Osteoblast (primary cell): ENCODE results near the gene CHI3L2. TPM values are rescaled to one million over a fixed set of nuclear protein-coding genes. Genes with fewer than 3 reads are reported as not detected.

ENCODE experiments used
- DNase-seq: peaks from one replicate; pipeline ENCODE4 v3.0.0; 2011; ENCODE audit warnings: low spot score, mixed read lengths; ENCODE audit not compliant: insufficient read length; ENCODE audit errors: missing footprints
- H2AFZ ChIP-seq: 2 replicates; pipeline ENCODE4 v1.6.0; 2011; ENCODE audit warnings: mild to moderate bottlenecking, low read length
- H3K27ac ChIP-seq: 2 replicates; pipeline ENCODE4 v1.5.1; 2011; ENCODE audit warnings: mild to moderate bottlenecking, low read depth, low read length, moderate library complexity
- H3K27me3 ChIP-seq: 2 replicates; pipeline ENCODE4 v1.6.0; 2012; ENCODE audit warnings: mild to moderate bottlenecking, control low read depth, inconsistent platforms, low read length, moderate library complexity; ENCODE audit not compliant: insufficient read depth
- H3K36me3 ChIP-seq: 2 replicates; pipeline ENCODE4 v1.5.1; 2011; ENCODE audit warnings: mild to moderate bottlenecking, low read length, control low read depth, moderate library complexity; ENCODE audit not compliant: insufficient read depth
- H3K4me1 ChIP-seq: 2 replicates; pipeline ENCODE4 v1.5.1; 2011; ENCODE audit warnings: mild to moderate bottlenecking, low read length, control low read depth, moderate library complexity; ENCODE audit not compliant: insufficient read depth
- H3K4me2 ChIP-seq: 2 replicates; pipeline ENCODE4 v1.6.0; 2011; ENCODE audit warnings: mild to moderate bottlenecking, low read length; ENCODE audit not compliant: insufficient read depth
- H3K4me3 ChIP-seq: fragments of 200-600 bp; sonication (generic); 3 replicates; pipeline ENCODE4 v1.5.1; 2012; ENCODE audit warnings: mild to moderate bottlenecking, low read length, inconsistent platforms; ENCODE audit not compliant: insufficient read depth
- H3K79me2 ChIP-seq: 2 replicates; pipeline ENCODE4 v1.6.0; 2012; ENCODE audit warnings: mild to moderate bottlenecking, low read length, control low read depth, inconsistent platforms; ENCODE audit not compliant: insufficient read depth
- H3K9me3 ChIP-seq: 2 replicates; pipeline ENCODE4 v1.5.1; 2011; ENCODE audit warnings: low read depth, low read length, control low read depth
- H4K20me1 ChIP-seq: 2 replicates; pipeline ENCODE4 v1.6.0; 2012; ENCODE audit warnings: mild to moderate bottlenecking, low read length, control low read depth; ENCODE audit not compliant: insufficient read depth
- CTCF ChIP-seq: IDR thresholded peaks from 2 replicates; pipeline ENCODE4 v1.5.1; 2011; ENCODE audit warnings: mild to moderate bottlenecking, low read depth, low read length, moderate library complexity; ENCODE audit errors: extremely low read depth
- total RNA-seq: library from RNA; depleted of rRNA; stranded (reverse); fragments of >200 nt; gene quantifications from 2 replicates; pipeline ENCODE4 v1.2.3, GENCODE V29; 2012

The CHI3L2 gene
- total RNA-seq, 1 donor: 2.9 TPM

- Histone ChIP-seq H3K4me3 (peak overlapping the region; percentile 75), H3K9me3 (no peaks in the 10 kb centered on the region), H3K36me3 (no peaks in the 10 kb centered on the region), H3K4me2 (peak overlapping the region; percentile 81), H2AFZ (peak overlapping the region; percentile 68), H3K4me1 (no peaks in the 10 kb centered on the region), H3K27me3 (peaks cover 4% of the 10 kb centered on the region), H3K79me2 (no peaks in the 10 kb centered on the region), H3K27ac (no peak overlapping the region), H4K20me1 (no peaks in the 10 kb centered on the region)
- TF ChIP-seq CTCF: no peak
- peak; percentile 96 for DNase-seq
These were observed 23.8 kb upstream of the CHI3L2 start for GRCh38 chr1:111203681-111204200.

DNA sequence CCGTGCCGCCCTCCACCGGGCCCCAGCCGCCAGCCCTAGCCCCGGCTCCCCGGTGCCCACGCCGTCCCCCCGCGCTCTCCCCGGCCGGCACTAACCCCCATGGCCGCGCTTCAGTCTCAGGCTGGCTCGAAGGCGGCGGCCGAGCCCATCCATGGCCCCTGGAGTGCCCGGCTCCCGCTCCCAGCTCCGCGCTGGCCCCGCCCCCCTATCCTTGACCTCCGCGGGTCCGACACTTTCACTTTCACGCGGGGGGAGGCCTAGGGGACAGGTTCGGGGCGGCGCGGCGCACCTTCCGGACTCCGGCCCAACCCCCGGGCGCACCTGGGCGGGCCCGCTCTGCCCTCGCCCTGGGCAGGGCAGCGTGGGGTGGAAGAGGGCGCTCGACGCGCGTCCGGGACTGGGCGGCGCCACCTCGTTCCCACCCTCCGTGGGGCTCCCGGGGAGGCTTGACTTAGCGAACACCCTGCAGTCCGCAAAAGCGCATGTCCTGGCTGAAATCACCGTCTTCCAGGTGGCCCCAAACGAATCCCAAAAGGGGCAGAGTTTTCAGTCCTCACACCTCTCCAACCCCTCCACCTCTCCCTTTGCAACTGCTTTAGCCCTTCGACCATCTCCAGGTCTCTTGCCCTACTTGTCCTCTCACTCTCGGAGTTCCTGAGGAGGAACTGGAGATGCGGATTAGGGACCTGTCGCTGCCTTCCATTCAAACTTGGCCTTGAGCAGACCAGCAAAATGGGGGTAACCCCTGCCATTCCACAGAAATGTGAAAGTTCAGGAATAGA lies 23.1 kb upstream of the CHI3L2 start:
- Histone ChIP-seq H3K27me3 (peaks cover 4% of the 10 kb centered on the region), H3K9me3 (no peaks in the 10 kb centered on the region), H3K27ac (no peak overlapping the region), H3K4me1 (no peaks in the 10 kb centered on the region), H3K36me3 (no peaks in the 10 kb centered on the region), H3K4me3 (peak overlapping the region; percentile 75), H4K20me1 (no peaks in the 10 kb centered on the region), H3K4me2 (peak overlapping the region; percentile 81), H3K79me2 (no peaks in the 10 kb centered on the region), H2AFZ (peak overlapping the region; percentile 68)
- peak; percentile 84 for DNase-seq
- no peak for TF ChIP-seq CTCF

GRCh38 chr1:111204983-111205713 lies 22.4 kb upstream of the CHI3L2 start:
- Histone ChIP-seq H3K36me3 (no peaks in the 10 kb centered on the region), H4K20me1 (no peaks in the 10 kb centered on the region), H3K27me3 (peaks cover 4% of the 10 kb centered on the region), H3K27ac (no peak overlapping the region), H3K79me2 (no peaks in the 10 kb centered on the region), H2AFZ (no peak overlapping the region), H3K4me2 (peak overlapping the region; percentile 81), H3K4me1 (no peaks in the 10 kb centered on the region), H3K4me3 (no peak overlapping the region), H3K9me3 (no peaks in the 10 kb centered on the region)
- no peak for TF ChIP-seq CTCF
- peak; percentile 63 for DNase-seq

DNA sequence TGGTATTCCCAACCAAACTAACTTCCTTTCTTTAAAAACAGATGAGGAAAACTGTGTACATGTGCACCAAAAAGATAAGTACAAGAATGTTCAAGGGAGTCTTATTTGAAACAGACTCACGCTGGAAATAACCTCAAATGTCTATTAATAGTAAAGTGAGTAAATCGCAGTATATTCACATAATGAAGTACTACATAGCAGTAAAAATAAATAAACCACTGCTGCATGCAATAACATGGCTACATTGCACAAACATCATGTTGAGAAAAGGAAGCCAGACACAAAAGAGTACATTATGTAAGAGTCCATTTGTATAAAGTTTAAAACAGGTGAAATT lies 21.8 kb upstream of the CHI3L2 start:
- Histone ChIP-seq H3K4me2 (no peak overlapping the region), H3K36me3 (no peaks in the 10 kb centered on the region), H3K79me2 (no peaks in the 10 kb centered on the region), H3K4me1 (no peaks in the 10 kb centered on the region), H3K27me3 (peaks cover 4% of the 10 kb centered on the region), H3K9me3 (no peaks in the 10 kb centered on the region), H4K20me1 (no peaks in the 10 kb centered on the region), H2AFZ (no peak overlapping the region), H3K27ac (no peak overlapping the region), H3K4me3 (no peak overlapping the region)
- TF ChIP-seq CTCF: no peak
- peak; percentile 35 for DNase-seq
